ENCODE results near the gene PCDHA10.
A peak's percentile ranks its signal among the peaks of the same experiment; 100 is the strongest.
"Not testable (repeated sequence)": the region's sequence is repeated elsewhere in the genome, so short reads cannot be mapped to it uniquely, and the experiment has no call there.

PCDHA10 gene, protein sequence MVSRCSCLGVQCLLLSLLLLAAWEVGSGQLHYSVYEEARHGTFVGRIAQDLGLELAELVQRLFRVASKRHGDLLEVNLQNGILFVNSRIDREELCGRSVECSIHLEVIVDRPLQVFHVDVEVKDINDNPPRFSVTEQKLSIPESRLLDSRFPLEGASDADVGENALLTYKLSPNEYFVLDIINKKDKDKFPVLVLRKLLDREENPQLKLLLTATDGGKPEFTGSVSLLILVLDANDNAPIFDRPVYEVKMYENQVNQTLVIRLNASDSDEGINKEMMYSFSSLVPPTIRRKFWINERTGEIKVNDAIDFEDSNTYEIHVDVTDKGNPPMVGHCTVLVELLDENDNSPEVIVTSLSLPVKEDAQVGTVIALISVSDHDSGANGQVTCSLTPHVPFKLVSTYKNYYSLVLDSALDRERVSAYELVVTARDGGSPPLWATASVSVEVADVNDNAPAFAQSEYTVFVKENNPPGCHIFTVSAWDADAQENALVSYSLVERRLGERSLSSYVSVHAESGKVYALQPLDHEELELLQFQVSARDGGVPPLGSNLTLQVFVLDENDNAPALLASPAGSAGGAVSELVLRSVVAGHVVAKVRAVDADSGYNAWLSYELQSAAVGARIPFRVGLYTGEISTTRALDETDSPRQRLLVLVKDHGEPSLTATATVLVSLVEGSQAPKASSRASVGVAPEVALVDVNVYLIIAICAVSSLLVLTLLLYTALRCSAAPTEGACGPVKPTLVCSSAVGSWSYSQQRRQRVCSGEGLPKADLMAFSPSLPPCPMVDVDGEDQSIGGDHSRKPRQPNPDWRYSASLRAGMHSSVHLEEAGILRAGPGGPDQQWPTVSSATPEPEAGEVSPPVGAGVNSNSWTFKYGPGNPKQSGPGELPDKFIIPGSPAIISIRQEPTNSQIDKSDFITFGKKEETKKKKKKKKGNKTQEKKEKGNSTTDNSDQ

DNA sequence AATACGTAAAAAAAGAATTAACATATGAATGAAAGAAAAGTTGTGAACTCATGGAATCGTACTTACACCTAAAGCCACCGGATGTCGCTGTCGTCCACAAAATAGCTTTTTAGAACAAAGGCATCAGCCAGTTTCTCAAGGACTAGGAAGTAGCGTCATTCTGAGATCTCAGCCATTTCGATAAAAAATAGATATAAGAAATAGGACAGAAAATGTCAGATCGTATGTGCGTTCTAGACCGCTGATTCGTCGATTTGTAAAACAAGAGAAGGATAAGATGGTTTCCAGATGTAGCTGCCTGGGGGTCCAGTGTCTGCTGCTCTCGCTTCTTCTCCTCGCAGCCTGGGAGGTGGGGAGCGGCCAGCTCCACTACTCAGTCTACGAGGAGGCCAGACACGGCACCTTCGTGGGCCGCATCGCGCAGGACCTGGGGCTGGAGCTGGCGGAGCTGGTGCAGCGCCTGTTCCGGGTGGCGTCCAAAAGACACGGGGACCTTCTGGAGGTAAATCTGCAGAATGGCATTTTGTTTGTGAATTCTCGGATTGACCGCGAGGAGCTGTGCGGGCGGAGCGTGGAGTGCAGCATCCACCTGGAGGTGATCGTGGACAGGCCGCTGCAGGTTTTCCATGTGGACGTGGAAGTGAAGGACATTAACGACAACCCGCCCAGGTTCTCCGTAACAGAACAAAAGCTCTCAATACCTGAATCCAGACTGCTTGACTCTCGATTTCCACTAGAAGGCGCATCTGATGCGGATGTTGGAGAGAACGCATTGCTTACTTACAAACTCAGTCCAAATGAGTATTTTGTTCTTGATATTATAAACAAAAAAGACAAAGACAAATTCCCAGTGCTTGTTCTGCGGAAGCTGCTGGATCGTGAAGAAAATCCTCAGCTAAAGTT is at the start of gene PCDHA10:
TSS of gene PCDHA10 (plus strand) at position 126 of the 903 bp plus-strand sequence. CDS start at position 278, 152 bp downstream.
- no peak for DNase-seq

DNA sequence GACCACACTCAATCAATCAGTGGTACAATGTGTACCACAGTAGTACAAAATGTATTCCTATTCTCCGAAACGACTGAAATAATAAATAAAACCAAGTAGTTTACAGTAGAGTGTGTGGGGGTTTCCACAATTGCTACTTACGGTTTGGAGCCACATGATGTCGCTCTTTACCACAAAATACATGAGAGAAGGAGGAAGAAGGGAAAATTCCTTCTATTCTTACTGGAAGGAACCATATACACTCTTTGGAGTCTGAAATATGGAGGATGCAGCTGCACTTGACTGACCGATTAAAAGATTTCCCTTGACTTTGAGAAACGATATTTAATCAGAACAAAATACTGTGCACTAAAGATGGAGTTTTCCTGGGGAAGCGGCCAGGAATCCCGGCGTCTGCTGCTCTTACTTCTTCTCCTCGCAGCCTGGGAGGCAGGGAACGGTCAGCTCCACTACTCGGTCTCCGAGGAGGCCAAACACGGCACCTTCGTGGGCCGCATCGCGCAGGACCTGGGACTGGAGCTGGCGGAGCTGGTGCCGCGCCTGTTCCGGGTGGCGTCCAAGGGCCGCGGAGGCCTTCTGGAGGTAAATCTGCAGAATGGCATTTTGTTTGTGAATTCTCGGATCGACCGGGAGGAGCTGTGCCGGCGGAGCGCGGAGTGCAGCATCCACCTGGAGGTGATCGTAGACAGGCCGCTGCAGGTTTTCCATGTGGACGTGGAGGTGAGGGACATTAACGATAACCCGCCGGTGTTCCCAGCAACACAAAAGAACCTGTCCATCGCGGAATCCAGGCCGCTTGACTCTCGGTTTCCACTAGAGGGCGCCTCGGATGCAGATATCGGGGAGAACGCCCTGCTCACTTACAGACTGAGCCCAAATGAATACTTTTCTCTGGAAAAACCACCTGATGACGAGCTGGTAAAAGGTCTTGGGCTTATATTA is 48.6 kb upstream of the PCDHA10 start, which contains the start of gene PCDHA4:
TSS of gene PCDHA4 (plus strand) at position 235 of the 942 bp plus-strand sequence.
- DNase-seq, result peak; percentile 22

DNA sequence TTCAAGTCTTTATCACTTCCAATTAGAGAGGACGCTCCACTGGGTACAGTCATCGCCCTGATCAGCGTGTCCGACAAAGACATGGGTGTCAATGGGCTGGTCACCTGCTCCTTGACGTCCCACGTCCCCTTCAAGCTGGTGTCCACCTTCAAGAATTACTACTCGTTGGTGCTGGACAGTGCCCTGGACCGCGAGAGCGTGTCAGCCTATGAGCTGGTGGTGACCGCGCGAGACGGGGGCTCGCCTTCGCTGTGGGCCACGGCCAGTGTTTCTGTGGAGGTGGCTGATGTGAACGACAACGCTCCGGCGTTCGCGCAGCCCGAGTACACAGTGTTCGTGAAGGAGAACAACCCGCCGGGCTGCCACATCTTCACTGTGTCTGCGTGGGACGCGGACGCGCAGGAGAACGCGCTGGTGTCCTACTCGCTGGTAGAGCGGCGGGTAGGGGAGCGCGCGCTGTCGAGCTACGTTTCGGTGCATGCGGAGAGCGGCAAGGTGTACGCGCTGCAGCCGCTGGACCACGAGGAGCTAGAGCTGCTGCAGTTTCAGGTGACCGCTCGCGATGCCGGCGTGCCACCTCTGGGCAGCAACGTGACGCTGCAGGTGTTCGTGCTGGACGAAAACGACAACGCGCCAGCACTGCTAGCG is 47.3 kb upstream of the PCDHA10 start:
- DNase-seq, result not testable (repeated sequence)

DNA sequence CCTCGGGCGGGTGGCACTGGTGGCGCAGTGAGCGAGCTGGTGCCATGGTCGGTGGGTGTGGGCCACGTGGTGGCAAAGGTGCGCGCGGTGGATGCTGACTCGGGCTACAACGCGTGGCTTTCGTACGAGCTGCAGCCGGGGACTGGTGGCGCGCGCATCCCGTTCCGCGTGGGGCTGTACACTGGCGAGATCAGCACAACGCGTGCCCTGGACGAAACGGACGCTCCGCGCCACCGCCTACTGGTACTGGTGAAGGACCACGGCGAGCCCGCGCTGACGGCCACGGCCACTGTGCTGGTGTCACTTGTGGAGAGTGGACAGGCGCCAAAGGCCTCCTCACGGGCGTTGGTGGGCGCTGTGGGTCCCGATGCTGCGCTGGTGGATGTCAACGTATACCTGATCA is 46.8 kb upstream of the PCDHA10 start:
- DNase-seq, result no peak

DNA sequence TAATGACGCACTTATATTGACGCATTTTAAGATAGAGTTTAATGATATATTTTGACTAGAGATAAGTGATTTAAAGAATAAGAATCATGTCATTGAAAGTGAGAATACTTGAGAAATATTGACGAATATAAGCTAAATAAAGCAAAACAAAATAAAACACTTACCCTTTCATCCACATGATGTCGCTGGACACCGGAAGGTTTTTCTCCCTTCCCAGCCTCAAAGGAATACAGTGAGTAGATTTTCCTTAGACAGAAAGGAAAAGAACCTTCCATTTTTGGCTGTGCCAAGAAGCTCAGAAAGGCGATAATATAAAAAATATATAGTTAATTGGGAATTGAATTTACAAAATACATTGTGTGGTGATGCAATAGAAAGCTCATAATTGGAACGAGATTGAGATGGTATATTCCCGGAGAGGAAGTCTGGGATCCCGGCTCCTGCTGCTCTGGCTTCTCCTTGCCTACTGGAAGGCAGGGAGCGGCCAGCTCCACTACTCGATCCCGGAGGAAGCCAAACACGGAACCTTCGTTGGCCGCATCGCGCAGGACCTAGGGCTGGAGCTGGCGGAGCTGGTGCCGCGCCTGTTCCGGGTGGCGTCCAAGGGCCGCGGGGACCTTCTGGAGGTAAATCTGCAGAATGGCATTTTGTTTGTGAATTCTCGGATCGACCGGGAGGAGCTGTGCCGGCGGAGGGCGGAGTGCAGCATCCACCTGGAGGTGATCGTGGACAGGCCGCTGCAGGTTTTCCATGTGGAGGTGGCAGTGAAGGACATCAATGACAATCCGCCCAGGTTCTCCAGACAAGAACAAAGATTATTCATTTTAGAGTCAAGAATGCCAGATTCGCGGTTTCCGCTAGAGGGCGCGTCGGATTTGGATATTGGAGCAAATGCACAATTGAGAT is 34.1 kb upstream of the PCDHA10 start, which contains the start of gene PCDHA5:
TSS of gene PCDHA5 (plus strand) at position 239 of the 906 bp plus-strand sequence.
- DNase-seq, result peak; percentile 23

DNA sequence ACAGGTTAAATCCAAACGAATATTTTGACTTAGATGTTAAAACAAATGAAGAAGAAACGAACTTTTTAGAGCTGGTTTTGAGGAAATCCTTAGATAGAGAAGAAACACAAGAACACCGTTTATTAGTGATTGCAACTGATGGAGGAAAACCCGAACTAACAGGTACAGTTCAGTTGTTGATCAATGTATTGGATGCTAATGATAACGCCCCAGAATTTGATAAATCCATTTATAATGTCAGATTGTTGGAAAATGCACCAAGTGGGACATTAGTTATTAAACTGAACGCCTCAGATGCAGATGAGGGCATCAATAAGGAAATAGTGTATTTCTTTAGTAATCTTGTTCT is 33.4 kb upstream of the PCDHA10 start:
- no peak for DNase-seq

DNA sequence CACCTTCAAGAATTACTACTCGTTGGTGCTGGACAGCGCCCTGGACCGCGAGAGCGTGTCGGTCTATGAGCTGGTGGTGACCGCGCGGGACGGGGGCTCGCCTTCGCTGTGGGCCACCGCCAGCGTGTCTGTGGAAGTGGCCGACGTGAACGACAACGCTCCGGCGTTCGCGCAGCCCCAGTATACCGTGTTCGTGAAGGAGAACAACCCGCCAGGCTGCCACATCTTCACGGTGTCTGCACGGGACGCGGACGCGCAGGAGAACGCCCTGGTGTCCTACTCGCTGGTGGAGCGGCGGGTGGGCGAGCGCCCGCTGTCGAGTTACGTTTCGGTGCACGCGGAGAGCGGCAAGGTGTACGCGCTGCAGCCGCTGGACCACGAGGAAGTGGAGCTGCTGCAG is 32.7 kb upstream of the PCDHA10 start:
- DNase-seq, result not testable (repeated sequence)

DNA sequence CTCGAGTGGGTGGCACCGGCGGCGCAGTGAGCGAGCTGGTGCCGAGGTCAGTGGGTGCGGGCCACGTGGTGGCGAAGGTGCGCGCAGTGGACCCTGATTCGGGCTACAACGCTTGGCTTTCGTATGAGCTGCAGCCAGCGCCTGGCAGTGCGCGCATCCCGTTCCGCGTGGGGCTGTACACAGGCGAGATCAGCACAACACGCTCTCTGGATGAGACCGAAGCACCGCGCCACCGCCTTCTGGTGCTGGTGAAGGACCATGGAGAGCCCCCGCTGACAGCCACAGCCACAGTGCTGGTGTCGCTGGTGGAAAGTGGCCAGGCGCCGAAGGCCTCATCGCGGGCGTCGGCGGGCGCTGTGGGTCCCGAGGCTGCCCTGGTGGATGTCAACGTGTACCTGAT is 32.2 kb upstream of the PCDHA10 start:
- DNase-seq, result no peak

DNA sequence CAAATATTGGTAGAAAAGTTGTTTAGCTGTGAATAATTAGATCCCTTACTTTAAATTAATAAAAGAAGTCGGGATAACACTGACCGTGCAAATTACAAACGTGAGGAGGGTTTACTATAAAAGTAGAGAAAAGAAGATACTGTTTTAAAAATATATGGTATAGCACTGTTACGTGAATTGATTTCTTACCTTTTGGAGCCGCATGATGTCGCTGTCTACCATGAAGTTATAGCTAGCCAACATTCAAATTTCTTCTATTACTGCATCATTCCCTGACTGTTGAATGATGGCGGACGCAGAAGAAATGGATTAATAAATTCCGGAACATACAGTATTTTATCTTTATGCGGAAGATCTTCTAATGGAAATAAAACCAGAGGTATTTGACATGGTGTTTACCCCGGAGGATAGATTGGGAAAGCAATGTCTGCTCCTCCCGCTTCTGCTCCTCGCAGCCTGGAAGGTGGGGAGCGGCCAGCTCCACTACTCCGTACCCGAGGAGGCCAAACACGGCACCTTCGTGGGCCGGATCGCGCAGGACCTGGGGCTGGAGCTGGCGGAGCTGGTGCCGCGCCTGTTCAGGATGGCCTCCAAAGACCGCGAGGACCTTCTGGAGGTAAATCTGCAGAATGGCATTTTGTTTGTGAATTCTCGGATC is 27.9 kb upstream of the PCDHA10 start, which contains the start of gene PCDHA6:
TSS of gene PCDHA6 (plus strand) at position 257 of the 658 bp plus-strand sequence. CDS start at position 389, 132 bp downstream.
- no peak for DNase-seq

DNA sequence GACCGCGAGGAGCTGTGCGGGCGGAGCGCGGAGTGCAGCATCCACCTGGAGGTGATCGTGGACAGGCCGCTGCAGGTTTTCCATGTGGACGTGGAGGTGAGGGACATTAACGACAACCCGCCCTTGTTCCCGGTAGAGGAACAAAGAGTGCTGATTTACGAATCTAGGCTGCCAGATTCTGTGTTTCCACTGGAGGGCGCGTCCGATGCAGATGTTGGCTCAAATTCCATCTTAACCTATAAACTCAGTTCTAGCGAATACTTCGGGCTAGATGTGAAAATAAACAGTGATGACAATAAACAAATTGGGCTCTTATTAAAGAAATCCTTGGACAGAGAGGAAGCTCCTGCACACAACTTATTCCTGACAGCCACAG is 27.3 kb upstream of the PCDHA10 start:
- no peak for DNase-seq

DNA sequence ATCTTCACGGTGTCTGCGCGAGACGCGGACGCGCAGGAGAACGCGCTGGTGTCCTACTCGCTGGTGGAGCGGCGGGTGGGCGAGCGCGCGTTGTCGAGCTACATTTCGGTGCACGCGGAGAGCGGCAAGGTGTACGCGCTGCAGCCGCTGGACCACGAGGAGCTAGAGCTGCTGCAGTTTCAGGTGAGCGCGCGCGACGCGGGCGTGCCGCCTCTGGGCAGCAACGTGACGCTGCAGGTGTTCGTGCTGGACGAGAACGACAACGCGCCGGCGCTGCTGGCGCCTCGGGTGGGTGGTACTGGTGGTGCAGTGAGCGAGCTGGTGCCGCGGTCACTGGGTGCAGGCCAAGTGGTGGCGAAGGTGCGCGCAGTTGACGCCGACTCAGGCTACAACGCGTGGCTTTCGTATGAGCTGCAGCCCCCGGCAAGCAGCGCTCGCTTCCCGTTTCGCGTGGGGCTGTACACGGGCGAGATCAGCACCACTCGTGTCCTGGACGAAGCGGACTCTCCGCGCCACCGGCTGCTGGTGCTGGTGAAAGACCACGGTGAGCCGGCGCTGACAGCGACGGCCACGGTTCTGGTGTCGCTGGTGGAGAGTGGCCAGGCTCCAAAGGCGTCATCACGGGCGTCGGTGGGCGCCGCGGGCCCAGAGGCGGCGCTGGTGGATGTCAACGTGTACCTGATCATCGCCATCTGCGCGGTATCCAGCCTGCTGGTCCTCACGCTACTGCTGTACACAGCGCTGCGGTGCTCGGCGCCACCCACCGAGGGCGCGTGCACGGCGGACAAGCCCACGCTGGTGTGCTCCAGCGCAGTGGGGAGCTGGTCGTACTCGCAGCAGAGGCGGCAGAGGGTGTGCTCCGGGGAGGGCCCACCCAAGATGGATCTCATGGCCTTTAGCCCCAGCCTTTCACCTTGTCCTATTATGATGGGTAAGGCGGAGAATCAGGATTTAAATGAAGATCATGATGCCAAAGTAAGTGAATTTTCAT is 25.9 kb upstream of the PCDHA10 start:
- not testable (repeated sequence) for DNase-seq

DNA sequence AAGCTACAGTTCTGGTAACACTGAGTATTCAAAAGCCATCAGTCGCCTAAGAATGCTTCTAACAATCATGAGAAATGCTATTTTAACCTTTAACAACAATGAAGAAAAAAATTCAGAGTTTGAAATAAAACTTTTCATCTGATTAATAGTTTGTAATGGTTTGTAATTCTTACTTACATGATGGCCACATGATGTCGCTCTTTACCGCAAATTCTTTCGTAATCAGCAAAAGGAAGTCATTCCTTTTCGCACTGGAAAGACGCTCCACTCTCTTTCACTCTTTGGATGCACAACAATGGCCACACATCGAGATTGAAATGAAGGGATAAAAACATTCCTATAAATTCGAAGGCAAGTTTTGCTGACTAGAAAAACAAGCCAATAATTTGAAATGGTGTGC is 21.7 kb upstream of the PCDHA10 start, which contains the start of gene PCDHA7:
TSS of gene PCDHA7 (plus strand) at position 277 of the 400 bp plus-strand sequence. CDS start at position 392, 115 bp downstream.
- no peak for DNase-seq

DNA sequence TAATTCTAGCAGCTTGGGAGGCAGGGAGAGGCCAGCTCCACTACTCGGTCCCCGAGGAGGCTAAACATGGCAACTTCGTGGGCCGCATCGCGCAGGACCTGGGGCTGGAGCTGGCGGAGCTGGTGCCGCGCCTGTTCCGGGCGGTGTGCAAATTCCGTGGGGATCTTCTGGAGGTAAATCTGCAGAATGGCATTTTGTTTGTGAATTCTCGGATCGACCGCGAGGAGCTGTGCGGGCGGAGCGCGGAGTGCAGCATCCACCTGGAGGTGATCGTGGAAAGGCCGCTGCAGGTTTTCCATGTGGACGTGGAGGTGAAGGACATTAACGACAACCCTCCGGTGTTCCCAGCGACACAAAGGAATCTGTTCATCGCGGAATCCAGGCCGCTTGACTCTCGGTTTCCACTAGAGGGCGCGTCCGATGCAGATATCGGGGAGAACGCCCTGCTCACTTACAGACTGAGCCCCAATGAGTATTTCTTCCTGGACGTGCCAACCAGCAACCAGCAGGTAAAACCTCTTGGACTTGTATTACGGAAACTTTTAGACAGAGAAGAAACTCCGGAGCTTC is 21.2 kb upstream of the PCDHA10 start:
- not testable (repeated sequence) for DNase-seq

DNA sequence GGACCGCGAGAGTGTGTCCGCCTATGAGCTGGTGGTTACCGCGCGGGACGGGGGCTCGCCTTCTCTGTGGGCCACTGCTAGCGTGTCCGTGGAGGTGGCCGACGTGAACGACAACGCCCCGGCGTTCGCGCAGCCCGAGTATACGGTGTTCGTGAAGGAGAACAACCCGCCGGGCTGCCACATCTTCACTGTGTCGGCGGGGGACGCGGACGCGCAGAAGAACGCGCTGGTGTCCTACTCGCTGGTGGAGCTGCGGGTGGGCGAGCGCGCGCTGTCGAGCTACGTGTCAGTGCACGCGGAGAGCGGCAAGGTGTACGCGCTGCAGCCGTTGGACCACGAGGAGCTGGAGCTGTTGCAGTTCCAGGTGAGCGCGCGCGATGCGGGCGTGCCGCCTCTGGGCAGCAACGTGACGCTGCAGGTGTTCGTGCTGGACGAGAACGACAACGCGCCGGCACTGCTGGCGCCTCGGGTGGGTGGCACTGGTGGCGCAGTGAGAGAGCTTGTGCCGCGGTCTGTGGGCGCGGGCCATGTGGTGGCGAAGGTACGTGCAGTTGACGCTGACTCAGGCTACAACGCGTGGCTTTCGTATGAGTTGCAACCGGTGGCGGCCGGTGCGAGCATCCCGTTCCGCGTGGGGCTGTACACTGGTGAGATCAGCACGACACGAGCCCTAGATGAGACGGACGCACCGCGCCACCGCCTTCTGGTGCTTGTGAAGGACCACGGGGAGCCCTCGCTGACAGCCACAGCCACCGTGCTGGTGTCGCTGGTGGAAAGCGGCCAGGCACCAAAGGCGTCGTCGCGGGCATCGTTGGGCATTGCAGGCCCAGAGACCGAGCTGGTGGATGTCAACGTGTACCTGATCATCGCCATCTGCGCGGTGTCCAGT is 19.8 kb upstream of the PCDHA10 start:
- DNase-seq, result no peak

DNA sequence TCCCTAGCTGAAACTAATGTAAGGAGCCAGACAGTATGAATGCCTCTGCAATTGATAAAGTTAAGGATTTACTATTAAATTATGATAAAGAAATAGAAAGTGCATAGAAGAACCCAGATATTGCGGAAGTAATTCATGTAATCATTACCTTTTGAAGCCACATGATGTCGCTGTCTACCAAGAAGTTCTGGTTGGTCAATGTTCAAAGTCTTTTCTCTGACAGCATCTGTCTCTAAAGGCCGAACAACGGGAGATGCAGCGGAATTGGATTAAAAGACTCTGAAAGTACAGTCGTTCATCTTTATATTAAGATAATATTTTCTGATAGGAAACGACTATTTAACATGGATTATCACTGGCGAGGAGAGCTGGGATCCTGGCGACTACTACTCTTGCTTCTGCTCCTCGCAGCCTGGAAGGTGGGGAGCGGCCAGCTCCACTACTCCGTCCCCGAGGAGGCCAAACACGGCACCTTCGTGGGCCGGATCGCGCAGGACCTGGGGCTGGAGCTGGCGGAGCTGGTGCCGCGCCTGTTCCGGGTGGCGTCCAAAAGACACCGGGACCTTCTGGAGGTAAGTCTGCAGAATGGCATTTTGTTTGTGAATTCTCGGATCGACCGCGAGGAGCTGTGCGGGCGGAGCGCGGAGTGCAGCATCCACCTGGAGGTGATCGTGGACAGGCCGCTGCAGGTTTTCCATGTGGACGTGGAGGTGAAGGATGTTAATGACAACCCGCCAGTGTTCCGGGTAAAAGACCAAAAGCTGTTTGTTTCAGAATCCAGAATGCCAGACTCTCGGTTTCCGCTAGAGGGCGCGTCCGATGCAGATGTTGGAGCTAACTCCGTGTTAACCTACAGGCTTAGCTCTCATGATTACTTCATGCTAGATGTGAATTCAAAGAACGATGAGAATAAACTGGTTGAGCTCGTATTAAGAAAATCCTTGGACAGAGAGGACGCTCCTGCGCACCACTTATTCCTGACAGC is 14.4 kb upstream of the PCDHA10 start, which contains the start of gene PCDHA8:
TSS of gene PCDHA8 (plus strand) at position 210 of the 985 bp plus-strand sequence. CDS start at position 345, 135 bp downstream.
- peak; percentile 2 for DNase-seq

Data from activated CD4-positive, alpha-beta T cell treated with anti-CD3 and anti-CD28 coated beads, Interleukin-2, amount 50 U/mL, for 16 hours (primary cell).